Fibroblast of skin of right quadriceps (primary cell): ENCODE data around the gene N4BP2.
"Not testable (repeated sequence)": the region's sequence is repeated elsewhere in the genome, so short reads cannot be mapped to it uniquely, and the experiment has no call there.

Experiments used
- DNase-seq: peaks from one replicate; pipeline ENCODE4 v3.0.0-alpha.2; 2013

Gene N4BP2

GRCh38 chr4:40056716-40057585 is at the start of gene N4BP2:
TSS of gene N4BP2 (plus strand) at chr4:40056850. CDS start at chr4:40097341, 40,491 bp downstream.
- DNase-seq = peak; percentile 83

GRCh38 chr4:40016007-40016406 is 40.6 kb upstream of the N4BP2 start:
- no peak for DNase-seq

GRCh38 chr4:40020221-40020620 is 36.4 kb upstream of the N4BP2 start:
- DNase-seq = no peak

GRCh38 chr4:40021116-40021515 is 35.5 kb upstream of the N4BP2 start:
- not testable (repeated sequence) for DNase-seq

- DNase-seq = not testable (repeated sequence)
Measured at GRCh38 chr4:40024049-40024448, 32.6 kb upstream of the N4BP2 start.

- DNase-seq = no peak
Measured at GRCh38 chr4:40032785-40033184, 23.9 kb upstream of the N4BP2 start.

- no peak for DNase-seq
Measured at GRCh38 chr4:40033613-40034012, 23.0 kb upstream of the N4BP2 start.

- peak; percentile 63 for DNase-seq
Measured at GRCh38 chr4:40038977-40039376, 17.7 kb upstream of the N4BP2 start.

GRCh38 chr4:40040908-40041307 is 15.7 kb upstream of the N4BP2 start:
- DNase-seq = no peak

GRCh38 chr4:40043786-40044185 is 12.9 kb upstream of the N4BP2 start:
- DNase-seq = no peak

GRCh38 chr4:40046311-40046980 is 10.2 kb upstream of the N4BP2 start:
- DNase-seq = peak; percentile 56

GRCh38 chr4:40053161-40053560 is 3.5 kb upstream of the N4BP2 start:
- DNase-seq = no peak

GRCh38 chr4:40055511-40055862 is 1.2 kb upstream of the N4BP2 start:
- DNase-seq = peak; percentile 59

- DNase-seq = peak; percentile 84
Measured at GRCh38 chr4:40055863-40056715, 561 bp upstream of the N4BP2 start.

GRCh38 chr4:40057586-40058091 is 989 bp downstream of the N4BP2 start:
- DNase-seq = peak; percentile 94

GRCh38 chr4:40058121-40058520 is 1.5 kb downstream of the N4BP2 start:
- DNase-seq = peak; percentile 1

- no peak for DNase-seq
Measured at GRCh38 chr4:40058854-40059253, 2.2 kb downstream of the N4BP2 start.

- DNase-seq = no peak
Measured at GRCh38 chr4:40059362-40059761, 2.7 kb downstream of the N4BP2 start.

GRCh38 chr4:40065010-40065409 is 8.4 kb downstream of the N4BP2 start:
- DNase-seq = no peak

- DNase-seq = no peak
Measured at GRCh38 chr4:40066651-40067050, 10.0 kb downstream of the N4BP2 start.

- DNase-seq = no peak
Measured at GRCh38 chr4:40070387-40070786, 13.7 kb downstream of the N4BP2 start.

- no peak for DNase-seq
Measured at GRCh38 chr4:40086421-40086820, 29.8 kb downstream of the N4BP2 start.

GRCh38 chr4:40087799-40088366 is 31.2 kb downstream of the N4BP2 start:
- no peak for DNase-seq
